ENCODE measurements around the gene MACROH2A1.

- TF ChIP-seq, protein P1, sequence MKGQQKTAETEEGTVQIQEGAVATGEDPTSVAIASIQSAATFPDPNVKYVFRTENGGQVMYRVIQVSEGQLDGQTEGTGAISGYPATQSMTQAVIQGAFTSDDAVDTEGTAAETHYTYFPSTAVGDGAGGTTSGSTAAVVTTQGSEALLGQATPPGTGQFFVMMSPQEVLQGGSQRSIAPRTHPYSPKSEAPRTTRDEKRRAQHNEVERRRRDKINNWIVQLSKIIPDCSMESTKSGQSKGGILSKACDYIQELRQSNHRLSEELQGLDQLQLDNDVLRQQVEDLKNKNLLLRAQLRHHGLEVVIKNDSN (IDR thresholded peaks at IDR 0.05) = no peak
- TF ChIP-seq CEBPB (IDR thresholded peaks at IDR 0.05) = no peak
These were observed 7.2 kb downstream of the MACROH2A1 start for GRCh38 chr5:135391869-135392255.

Measured in Ishikawa (cell line).